Caco-2 (cell line): Measurements from ENCODE around the gene NRCAM. TPM values are rescaled to one million over a fixed set of nuclear protein-coding genes. Genes with fewer than 3 reads are reported as not detected.

ENCODE experiments used
- BruUV-seq: library from RNA; stranded (reverse); fragments of 400-500 nt; replicated peaks from 2 replicates; lab custom pipeline; 2021; lab: Mats Ljungman, UMichigan
- CTCF ChIA-PET: fragments of 300-600 bp; sonication (Branson Sonifier 250); formaldehyde crosslinking; loops from one replicate; lab custom pipeline; 2022; ENCODE audit warnings: antibody characterized with exemption; lab: Charles Lee
- POLR2A ChIA-PET: fragments of 300-600 bp; sonication (Branson Sonifier 250); formaldehyde crosslinking; loops from one replicate; lab custom pipeline; 2022; ENCODE audit warnings: antibody characterized with exemption; lab: Charles Lee
- DNase-seq, 2 experiments: peaks; one replicate each; pipeline versions ENCODE4 v3.0.0 to v3.0.0-alpha.2; 2020 to 2022
- H3K27me3 ChIP-seq: replicated peaks from 2 replicates; pipeline ENCODE4 v1.6.0; 2011; ENCODE audit warnings: low read length; ENCODE audit not compliant: control insufficient read depth, insufficient read depth
- H3K36me3 ChIP-seq: 2 replicates; pipeline ENCODE4 v1.5.1; 2011; ENCODE audit warnings: low read length; ENCODE audit not compliant: control insufficient read depth, insufficient read depth
- H3K4me1 ChIP-seq: fragments of 250-450 bp; sonication (Bioruptor Pico); 2 replicates; pipeline ENCODE4 v1.5.1; 2020; ENCODE audit warnings: mild to moderate bottlenecking
- H3K4me3 ChIP-seq: 2 replicates; pipeline ENCODE4 v1.5.1; 2011; ENCODE audit warnings: low read depth, mild to moderate bottlenecking, control low read depth, low read length
- H3K9me3 ChIP-seq: fragments of 250-450 bp; sonication (Bioruptor Pico); 2 replicates; pipeline ENCODE4 v1.5.1; 2020; ENCODE audit warnings: mild to moderate bottlenecking, moderate library complexity
- H3K27ac Mint-ChIP-seq: one replicate; pipeline ENCODE4 v1.8.0; 2022; ENCODE audit warnings: mixed read lengths; ENCODE audit not compliant: unreplicated experiment
- H3K27me3 Mint-ChIP-seq: one replicate; pipeline ENCODE4 v1.8.0; 2022; ENCODE audit warnings: mixed read lengths; ENCODE audit not compliant: insufficient read depth, unreplicated experiment
- H3K36me3 Mint-ChIP-seq: one replicate; pipeline ENCODE4 v1.8.0; 2022; ENCODE audit warnings: mild to moderate bottlenecking, mixed read lengths; ENCODE audit not compliant: insufficient read depth, unreplicated experiment
- H3K4me1 Mint-ChIP-seq: one replicate; pipeline ENCODE4 v1.8.0; 2022; ENCODE audit warnings: low read depth, mixed read lengths; ENCODE audit not compliant: unreplicated experiment
- H3K4me3 Mint-ChIP-seq: one replicate; pipeline ENCODE4 v1.8.0; 2022; ENCODE audit warnings: mild to moderate bottlenecking, moderate library complexity, mixed read lengths; ENCODE audit not compliant: unreplicated experiment
- H3K9me3 Mint-ChIP-seq: one replicate; pipeline ENCODE4 v1.8.0; 2022; ENCODE audit warnings: mixed read lengths; ENCODE audit not compliant: unreplicated experiment
- intact Hi-C: fragments of 100-400 bp; cut with micrococcal nuclease; formaldehyde crosslinking; loops from one replicate; pipeline ENCODE4 v1.10.0; 2022; ENCODE audit not compliant: unreplicated experiment
- total RNA-seq: library from RNA; stranded (reverse); gene quantifications from 2 replicates; pipeline ENCODE4 v1.2.3, GENCODE V29; 2022
- TF ChIP-seq, protein P1 (sequence below), 2 experiments: fragments of 200-600 bp in 1 of 2; IDR thresholded peaks; 1 replicate in 1 of 2; 2 replicates in 1 of 2; pipeline versions ENCODE4 v1.5.1 to v1.8.0; 2011 to 2022; ENCODE audit warnings: antibody characterized with exemption in 1 of 2, control low read depth in 1 of 2, inconsistent platforms in 1 of 2, low read depth in 1 of 2, low read length in 1 of 2, mild to moderate bottlenecking in 1 of 2, moderate library complexity in 1 of 2; ENCODE audit not compliant: insufficient read depth in 1 of 2, severe bottlenecking in 1 of 2, unreplicated experiment in 1 of 2

NRCAM gene
- total RNA-seq, 1 experiment from 2014 or later, result 96.2 TPM

DNA sequence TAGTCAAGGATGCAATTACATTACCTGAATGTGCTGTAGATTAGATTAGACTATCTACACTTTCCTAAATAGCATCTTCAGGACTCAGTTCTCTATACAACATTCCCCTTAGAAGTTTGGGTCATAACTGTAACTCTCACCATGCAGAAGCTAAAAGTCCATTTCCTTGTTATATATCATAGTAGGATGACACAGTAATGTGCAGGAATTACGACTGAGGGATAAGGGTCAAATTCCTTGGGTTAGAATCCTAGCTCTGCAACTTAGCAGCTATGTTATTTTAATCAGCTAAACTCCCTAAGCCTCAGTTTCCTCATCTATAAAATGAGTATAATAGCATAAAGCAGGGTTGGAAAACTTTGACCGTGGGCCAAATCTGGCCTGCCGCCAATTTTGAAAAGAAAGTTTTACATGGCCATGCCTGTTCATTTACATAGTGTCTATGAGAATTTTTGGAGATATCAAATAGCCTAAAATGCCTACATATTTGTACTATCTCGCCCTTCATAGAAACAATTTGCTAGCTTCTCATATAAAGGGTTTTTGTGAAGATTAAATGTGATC lies 14.8 kb downstream of the NRCAM start:
- H3K4me1 ChIP-seq, result peaks cover 41% of the 10 kb centered on the region
- H3K4me3 ChIP-seq, result no peak overlapping the region
- H3K36me3 Mint-ChIP-seq, result peaks cover 15% of the 10 kb centered on the region
- no peaks in the 10 kb centered on the region for H3K27me3 ChIP-seq
- H3K9me3 ChIP-seq, result no peaks in the 10 kb centered on the region
- ChIA-PET CTCF (interaction anchor here (0.6 kb wide), 2 partner anchors 9 to 226 kb away, joined by 5 read pairs; no protein-coding TSS in a partner anchor), POLR2A (interaction anchor here (1.2 kb wide), 1 partner anchor 13 kb away, joined by 3 read pairs; no protein-coding TSS in a partner anchor)
- TF ChIP-seq, protein P1, sequence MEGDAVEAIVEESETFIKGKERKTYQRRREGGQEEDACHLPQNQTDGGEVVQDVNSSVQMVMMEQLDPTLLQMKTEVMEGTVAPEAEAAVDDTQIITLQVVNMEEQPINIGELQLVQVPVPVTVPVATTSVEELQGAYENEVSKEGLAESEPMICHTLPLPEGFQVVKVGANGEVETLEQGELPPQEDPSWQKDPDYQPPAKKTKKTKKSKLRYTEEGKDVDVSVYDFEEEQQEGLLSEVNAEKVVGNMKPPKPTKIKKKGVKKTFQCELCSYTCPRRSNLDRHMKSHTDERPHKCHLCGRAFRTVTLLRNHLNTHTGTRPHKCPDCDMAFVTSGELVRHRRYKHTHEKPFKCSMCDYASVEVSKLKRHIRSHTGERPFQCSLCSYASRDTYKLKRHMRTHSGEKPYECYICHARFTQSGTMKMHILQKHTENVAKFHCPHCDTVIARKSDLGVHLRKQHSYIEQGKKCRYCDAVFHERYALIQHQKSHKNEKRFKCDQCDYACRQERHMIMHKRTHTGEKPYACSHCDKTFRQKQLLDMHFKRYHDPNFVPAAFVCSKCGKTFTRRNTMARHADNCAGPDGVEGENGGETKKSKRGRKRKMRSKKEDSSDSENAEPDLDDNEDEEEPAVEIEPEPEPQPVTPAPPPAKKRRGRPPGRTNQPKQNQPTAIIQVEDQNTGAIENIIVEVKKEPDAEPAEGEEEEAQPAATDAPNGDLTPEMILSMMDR (IDR thresholded peaks at IDR 0.05; ENCODE audit: insufficient read depth in 1 of 2, low read depth in 1 of 2, low read length in 1 of 2, severe bottlenecking in 1 of 2, unreplicated experiment in 1 of 2), result no peak
- no TSS peak for BruUV-seq
- no peak for DNase-seq
- H3K27ac Mint-ChIP-seq, result no peak overlapping the region
- H3K4me1 Mint-ChIP-seq, result peaks cover 25% of the 10 kb centered on the region
- intact Hi-C loops, result no loop called here
- no peak overlapping the region for H3K4me3 Mint-ChIP-seq
- no peaks in the 10 kb centered on the region for H3K9me3 Mint-ChIP-seq
- H3K27me3 Mint-ChIP-seq, result no peaks in the 10 kb centered on the region
- H3K36me3 ChIP-seq, result no peaks in the 10 kb centered on the region

DNA sequence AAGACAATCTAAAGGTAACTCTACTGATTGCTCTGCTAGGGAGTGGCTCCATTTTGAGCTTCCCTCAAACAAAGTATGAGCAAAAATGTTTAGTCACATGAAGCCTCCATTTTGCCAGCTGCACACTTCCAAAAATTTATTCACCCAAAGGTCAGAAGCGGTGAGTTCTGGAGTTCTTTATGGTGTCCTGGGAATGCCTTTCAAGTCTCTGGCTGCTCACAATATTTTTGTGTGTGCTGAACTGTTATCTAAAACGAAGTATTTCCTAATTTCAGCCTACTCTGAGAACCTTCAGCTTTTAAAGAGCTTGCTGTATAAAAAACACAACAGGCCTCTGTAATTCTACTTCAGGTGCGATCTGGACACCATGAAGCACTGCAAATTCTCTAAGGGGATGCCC lies 15.6 kb downstream of the NRCAM start:
- peaks cover 37% of the 10 kb centered on the region for H3K4me1 ChIP-seq
- no peaks in the 10 kb centered on the region for H3K27me3 ChIP-seq
- no peak overlapping the region for H3K27ac Mint-ChIP-seq
- intact Hi-C loops, result no loop called here
- ChIA-PET POLR2A (interaction anchor here (1.2 kb wide), 1 partner anchor 14 kb away, joined by 3 read pairs; no protein-coding TSS in a partner anchor), CTCF (no interaction called here)
- H3K36me3 ChIP-seq, result no peaks in the 10 kb centered on the region
- DNase-seq, result peak in 1 of 2 experiments; percentile 29
- peaks cover 17% of the 10 kb centered on the region for H3K4me1 Mint-ChIP-seq
- no peaks in the 10 kb centered on the region for H3K9me3 Mint-ChIP-seq
- H3K27me3 Mint-ChIP-seq, result no peaks in the 10 kb centered on the region
- no peak overlapping the region for H3K4me3 ChIP-seq
- H3K36me3 Mint-ChIP-seq, result peaks cover 16% of the 10 kb centered on the region
- H3K4me3 Mint-ChIP-seq, result no peak overlapping the region
- H3K9me3 ChIP-seq, result no peaks in the 10 kb centered on the region
- TF ChIP-seq, protein P1 (IDR thresholded peaks at IDR 0.05; ENCODE audit: insufficient read depth in 1 of 2, low read depth in 1 of 2, low read length in 1 of 2, severe bottlenecking in 1 of 2, unreplicated experiment in 1 of 2), result no peak
- no TSS peak for BruUV-seq

DNA sequence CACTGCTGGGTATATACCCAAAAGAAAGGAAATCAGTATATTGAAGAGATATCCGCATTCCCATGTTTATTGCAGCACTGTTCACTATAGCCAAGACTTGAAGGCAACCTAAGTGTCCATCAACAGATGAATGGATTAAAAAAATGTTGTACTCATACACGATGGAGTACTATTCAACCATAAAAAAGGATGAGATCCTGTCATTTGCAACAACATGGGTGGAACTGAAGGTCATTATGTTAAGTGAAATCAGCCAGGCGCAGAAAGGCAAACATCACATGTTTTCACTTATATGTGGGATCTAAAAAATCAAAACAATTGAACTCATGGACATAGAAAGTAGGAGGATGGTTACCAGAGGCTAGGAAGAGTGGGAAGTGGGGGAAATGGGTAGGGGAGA lies 19.3 kb downstream of the NRCAM start:
- ChIA-PET CTCF (no interaction called here), POLR2A (no interaction called here)
- no peak overlapping the region for H3K4me3 Mint-ChIP-seq
- no peaks in the 10 kb centered on the region for H3K36me3 ChIP-seq
- H3K27me3 Mint-ChIP-seq, result no peaks in the 10 kb centered on the region
- H3K4me1 ChIP-seq, result peaks cover 36% of the 10 kb centered on the region
- H3K4me3 ChIP-seq, result no peak overlapping the region
- no peaks in the 10 kb centered on the region for H3K9me3 Mint-ChIP-seq
- H3K9me3 ChIP-seq, result no peaks in the 10 kb centered on the region
- peaks cover 18% of the 10 kb centered on the region for H3K36me3 Mint-ChIP-seq
- no TSS peak for BruUV-seq
- TF ChIP-seq, protein P1 (IDR thresholded peaks at IDR 0.05; ENCODE audit: insufficient read depth in 1 of 2, low read depth in 1 of 2, low read length in 1 of 2, severe bottlenecking in 1 of 2, unreplicated experiment in 1 of 2), result no peak
- no peak overlapping the region for H3K27ac Mint-ChIP-seq
- intact Hi-C loops, result no loop called here
- DNase-seq, result no peak
- no peaks in the 10 kb centered on the region for H3K27me3 ChIP-seq
- peaks cover 21% of the 10 kb centered on the region for H3K4me1 Mint-ChIP-seq
